GM18867 (cell line): Measurements from ENCODE around the gene RIPK1.
A peak's percentile ranks its signal among the peaks of the same experiment; 100 is the strongest.
"Not testable (repeated sequence)": the region's sequence is repeated elsewhere in the genome, so short reads cannot be mapped to it uniquely, and the experiment has no call there.

Source experiments
- ATAC-seq: cut with Tn5 transposase; IDR thresholded peaks from one replicate; pipeline ENCODE4 v1.9.1; 2021; ENCODE audit warnings: mild to moderate bottlenecking, moderate library complexity; ENCODE audit not compliant: unreplicated experiment

Gene RIPK1

GRCh38 chr6:3068329-3069214, at the start of gene RIPK1:
Gene RIPK1 (plus strand): TSS chr6:3068494. CDS start chr6:3076824, 8,330 bp downstream.
- peak; percentile 82 for ATAC-seq

- ATAC-seq: no peak
These were observed 49.2 kb upstream of the RIPK1 start for GRCh38 chr6:3019065-3019464.

- no peak for ATAC-seq
These were observed 48.5 kb upstream of the RIPK1 start for GRCh38 chr6:3019749-3020320.

GRCh38 chr6:3020976-3021598, 47.2 kb upstream of the RIPK1 start:
- ATAC-seq: not testable (repeated sequence)

GRCh38 chr6:3022765-3023662, 45.3 kb upstream of the RIPK1 start:
- peak; percentile 8 for ATAC-seq

GRCh38 chr6:3023663-3024483, 44.4 kb upstream of the RIPK1 start:
- ATAC-seq: peak; percentile 78

- ATAC-seq: peak; percentile 67
These were observed 41.3 kb upstream of the RIPK1 start for GRCh38 chr6:3026791-3027626.

- not testable (repeated sequence) for ATAC-seq
These were observed 40.1 kb upstream of the RIPK1 start for GRCh38 chr6:3028156-3028555.

- ATAC-seq: no peak
These were observed 36.2 kb upstream of the RIPK1 start for GRCh38 chr6:3031857-3032640.

GRCh38 chr6:3032986-3033385, 35.3 kb upstream of the RIPK1 start:
- ATAC-seq: no peak

- no peak for ATAC-seq
These were observed 34.6 kb upstream of the RIPK1 start for GRCh38 chr6:3033652-3034051.

- ATAC-seq: no peak
These were observed 32.9 kb upstream of the RIPK1 start for GRCh38 chr6:3035397-3035796.

- ATAC-seq: no peak
These were observed 31.2 kb upstream of the RIPK1 start for GRCh38 chr6:3036861-3037637.

- no peak for ATAC-seq
These were observed 30.5 kb upstream of the RIPK1 start for GRCh38 chr6:3037638-3038365.

- no peak for ATAC-seq
These were observed 28.9 kb upstream of the RIPK1 start for GRCh38 chr6:3039384-3039783.

- ATAC-seq: no peak
These were observed 27.1 kb upstream of the RIPK1 start for GRCh38 chr6:3041147-3041546.

GRCh38 chr6:3041606-3042005, 26.7 kb upstream of the RIPK1 start:
- no peak for ATAC-seq
